Measurements from ENCODE around the gene PANX2.

The PANX2 gene

DNA sequence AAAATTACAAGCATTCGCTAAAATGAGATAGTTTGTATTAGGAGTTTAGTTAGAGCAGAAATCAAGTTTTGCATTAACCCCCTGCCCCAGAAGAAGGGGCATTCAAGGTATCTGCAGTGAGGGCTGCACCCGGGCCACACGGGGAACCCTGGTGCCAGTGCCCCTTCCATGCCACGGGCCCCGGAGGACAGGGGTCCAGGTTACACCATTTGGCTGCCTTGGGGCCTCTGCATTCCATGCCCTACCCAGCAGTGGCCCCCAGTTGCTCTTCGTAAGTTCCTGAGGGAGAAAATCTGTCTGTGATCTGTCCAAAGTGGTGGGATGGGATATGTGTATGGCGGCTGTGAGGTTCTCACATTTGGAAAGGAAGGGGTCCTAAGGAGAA lies 16.8 kb upstream of the PANX2 start:
- no peak for DNase-seq

DNA sequence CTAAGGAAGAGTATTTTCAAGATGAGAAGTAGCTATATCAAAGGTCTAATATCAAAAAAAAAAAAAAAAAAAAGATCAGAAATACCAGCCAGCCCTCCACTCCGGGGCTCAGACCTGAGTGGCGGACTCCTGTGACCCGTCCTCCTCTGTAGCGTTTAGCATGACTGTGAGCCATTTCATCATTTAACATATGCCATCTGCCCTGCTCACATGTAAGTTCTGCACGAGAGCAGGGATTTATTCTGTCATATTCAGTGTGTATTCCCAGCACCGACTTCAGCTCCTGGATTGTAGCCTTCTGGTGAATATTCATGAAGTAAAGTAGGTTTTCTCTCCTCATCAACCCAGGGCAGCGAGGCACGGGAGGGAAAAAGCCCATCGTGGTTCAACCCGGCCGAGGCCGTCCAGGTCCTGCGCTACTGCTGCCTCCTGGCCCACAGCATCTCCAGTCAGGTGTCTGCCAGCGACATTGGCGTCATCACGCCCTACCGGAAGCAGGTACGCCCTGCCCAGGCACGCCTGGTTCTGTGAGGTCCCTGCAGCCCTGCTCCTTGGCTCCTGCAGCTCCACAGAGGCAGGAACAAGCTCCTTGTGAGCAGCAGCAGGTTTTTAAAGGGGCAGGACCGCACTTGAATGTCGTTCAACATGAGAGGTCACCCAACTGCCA lies 12.7 kb upstream of the PANX2 start:
- H3K4me3 ChIP-seq = no peak overlapping the region
- TF ChIP-seq, protein P1, sequence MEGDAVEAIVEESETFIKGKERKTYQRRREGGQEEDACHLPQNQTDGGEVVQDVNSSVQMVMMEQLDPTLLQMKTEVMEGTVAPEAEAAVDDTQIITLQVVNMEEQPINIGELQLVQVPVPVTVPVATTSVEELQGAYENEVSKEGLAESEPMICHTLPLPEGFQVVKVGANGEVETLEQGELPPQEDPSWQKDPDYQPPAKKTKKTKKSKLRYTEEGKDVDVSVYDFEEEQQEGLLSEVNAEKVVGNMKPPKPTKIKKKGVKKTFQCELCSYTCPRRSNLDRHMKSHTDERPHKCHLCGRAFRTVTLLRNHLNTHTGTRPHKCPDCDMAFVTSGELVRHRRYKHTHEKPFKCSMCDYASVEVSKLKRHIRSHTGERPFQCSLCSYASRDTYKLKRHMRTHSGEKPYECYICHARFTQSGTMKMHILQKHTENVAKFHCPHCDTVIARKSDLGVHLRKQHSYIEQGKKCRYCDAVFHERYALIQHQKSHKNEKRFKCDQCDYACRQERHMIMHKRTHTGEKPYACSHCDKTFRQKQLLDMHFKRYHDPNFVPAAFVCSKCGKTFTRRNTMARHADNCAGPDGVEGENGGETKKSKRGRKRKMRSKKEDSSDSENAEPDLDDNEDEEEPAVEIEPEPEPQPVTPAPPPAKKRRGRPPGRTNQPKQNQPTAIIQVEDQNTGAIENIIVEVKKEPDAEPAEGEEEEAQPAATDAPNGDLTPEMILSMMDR (IDR thresholded peaks at IDR 0.05) = no peak
- H3K27me3 ChIP-seq = peaks cover 0 to 43% of the 10 kb centered on the region in 2 donors
- H3K27ac ChIP-seq = no peak overlapping the region
- H3K36me3 ChIP-seq = no peaks in the 10 kb centered on the region
- no peaks in the 10 kb centered on the region for H3K9me3 ChIP-seq
- DNase-seq = no peak
- H3K4me1 ChIP-seq = no peaks in the 10 kb centered on the region
- intact Hi-C loops (cut with DNase I; ENCODE audit: low total_unique reads) = no loop called here

More for the DNA sequence above, 16.8 kb upstream of the PANX2 start:
- TF ChIP-seq, protein P1 (IDR thresholded peaks at IDR 0.05) = no peak
- peaks cover 0 to 35% of the 10 kb centered on the region in 2 donors for H3K27me3 ChIP-seq
- no peaks in the 10 kb centered on the region for H3K36me3 ChIP-seq
- no peaks in the 10 kb centered on the region for H3K4me1 ChIP-seq
- H3K4me3 ChIP-seq = no peak overlapping the region
- no peaks in the 10 kb centered on the region for H3K9me3 ChIP-seq
- no peak overlapping the region for H3K27ac ChIP-seq
- intact Hi-C loops (cut with DNase I; ENCODE audit: low total_unique reads) = no loop called here

- Histone ChIP-seq H3K9me3 (no peaks in the 10 kb centered on the region), H3K4me1 (no peaks in the 10 kb centered on the region), H3K36me3 (no peaks in the 10 kb centered on the region), H3K27ac (no peak overlapping the region), H3K4me3 (no peak overlapping the region), H3K27me3 (peaks cover 0 to 48% of the 10 kb centered on the region in 2 donors)
- DNase-seq = no peak
- TF ChIP-seq, protein P1 (IDR thresholded peaks at IDR 0.05) = no peak
- intact Hi-C loops (cut with DNase I; ENCODE audit: low total_unique reads) = no loop called here
Observed at GRCh38 chr22:50160947-50161346, 9.6 kb upstream of the PANX2 start.

DNA sequence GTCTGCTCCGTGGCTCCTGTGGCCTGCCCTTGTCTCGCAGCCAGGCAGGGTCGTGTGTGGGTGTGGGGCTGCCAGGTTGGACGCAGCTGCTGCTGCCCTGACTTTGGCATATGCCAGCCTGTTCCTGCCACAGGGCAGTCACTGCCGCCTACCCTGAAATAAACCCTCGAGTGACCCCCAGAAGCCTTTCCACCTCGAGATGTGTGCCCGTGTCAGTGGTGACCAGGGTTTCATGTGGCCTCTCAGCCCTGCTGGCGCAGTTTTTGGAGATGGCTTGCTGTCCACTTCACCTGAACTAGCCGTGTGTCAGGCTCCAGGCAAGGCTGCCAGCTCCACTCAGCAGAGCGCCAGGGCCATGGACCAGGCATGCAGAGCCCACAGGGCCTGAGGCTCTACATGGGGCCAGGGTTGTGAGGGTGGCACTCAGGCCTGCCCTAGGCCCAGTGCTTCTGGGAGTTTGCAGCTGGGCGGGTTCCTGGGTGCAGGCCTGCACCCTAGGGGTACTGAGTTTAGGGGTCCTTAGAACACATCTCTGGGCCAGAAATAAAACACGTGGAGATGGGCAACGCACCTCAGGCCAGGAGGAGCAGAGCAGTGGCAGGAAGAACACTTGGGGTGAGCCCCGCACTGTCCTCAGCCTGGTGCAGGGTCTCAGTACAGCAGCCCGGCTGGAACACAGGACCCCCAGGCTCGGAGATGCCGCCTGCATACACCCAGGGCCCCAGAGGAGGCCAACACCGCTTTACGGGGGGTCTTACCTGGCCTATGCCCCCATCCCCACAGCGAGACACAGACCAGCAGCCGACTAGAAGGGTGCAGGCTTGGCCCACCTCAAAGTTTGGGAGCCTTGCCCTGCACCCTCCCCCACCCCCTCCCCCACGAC lies 8.8 kb upstream of the PANX2 start:
- intact Hi-C loops (cut with DNase I; ENCODE audit: low total_unique reads) = no loop called here
- no peak for DNase-seq
- H3K4me1 ChIP-seq = no peaks in the 10 kb centered on the region
- H3K27me3 ChIP-seq = peaks cover 0 to 44% of the 10 kb centered on the region in 2 donors
- TF ChIP-seq, protein P1 (IDR thresholded peaks at IDR 0.05) = no peak
- no peak overlapping the region for H3K4me3 ChIP-seq
- H3K36me3 ChIP-seq = no peaks in the 10 kb centered on the region
- H3K9me3 ChIP-seq = no peaks in the 10 kb centered on the region
- H3K27ac ChIP-seq = no peak overlapping the region

- H3K4me1 ChIP-seq = no peaks in the 10 kb centered on the region
- H3K27ac ChIP-seq = no peak overlapping the region
- no peaks in the 10 kb centered on the region for H3K9me3 ChIP-seq
- H3K4me3 ChIP-seq = no peak overlapping the region
- no peak for DNase-seq
- intact Hi-C loops (cut with DNase I; ENCODE audit: low total_unique reads) = no loop called here
- no peaks in the 10 kb centered on the region for H3K36me3 ChIP-seq
- peaks cover 0 to 47% of the 10 kb centered on the region in 2 donors for H3K27me3 ChIP-seq
- TF ChIP-seq, protein P1 (IDR thresholded peaks at IDR 0.05) = no peak
Observed at GRCh38 chr22:50162391-50162956, 8.1 kb upstream of the PANX2 start.
